Gastroesophageal sphincter (tissue), 4 donors: Measurements from ENCODE around the gene CCDC194. TPM values are rescaled to one million over a fixed set of nuclear protein-coding genes. Genes with fewer than 3 reads are reported as not detected.

Source experiments
- ATAC-seq: fragments of 150-250 bp; one replicate; pipeline ENCODE4 v1.9.1; 2016; ENCODE audit warnings: mild to moderate bottlenecking, moderate library complexity
- H3K27ac ChIP-seq, 4 donors: fragments of 200-600 bp; sonication (generic) in 3 of 4; 1 replicate in 3 of 4; 2 replicates in 1 of 4; pipeline ENCODE4 v1.5.1; 2016 to 2019
- H3K27me3 ChIP-seq: fragments of 200-600 bp; sonication (generic); one replicate; pipeline ENCODE4 v1.5.1; 2019
- H3K36me3 ChIP-seq, 2 donors: fragments of 200-600 bp; sonication (generic); one replicate each; pipeline ENCODE4 v1.5.1; 2019; ENCODE audit warnings: control low read depth in 1 of 2
- H3K4me1 ChIP-seq, 3 donors: fragments of 200-600 bp; sonication (generic); 1 replicate in 2 of 3; 2 replicates in 1 of 3; pipeline ENCODE4 v1.5.1; 2016 to 2019; ENCODE audit warnings: control low read depth in 2 of 3
- H3K4me3 ChIP-seq, 2 donors: fragments of 200-600 bp; sonication (generic); one replicate each; pipeline ENCODE4 v1.5.1; 2019; ENCODE audit warnings: mild to moderate bottlenecking in 1 of 2, moderate library complexity in 1 of 2
- H3K9me3 ChIP-seq, 3 donors: fragments of 200-600 bp; sonication (generic); one replicate each; pipeline ENCODE4 v1.5.1; 2017 to 2019; ENCODE audit warnings: control low read depth in 2 of 3
- CTCF ChIP-seq, 4 experiments: fragments of 200-600 bp in 2 of 4; fragments of 450-650 bp in 2 of 4; sonication (generic) in 1 of 4; IDR thresholded peaks; one replicate each; pipeline ENCODE4 v1.5.1; 2017 to 2019; ENCODE audit warnings: antibody characterized with exemption in 4 of 4, mild to moderate bottlenecking in 2 of 4, moderate library complexity in 2 of 4
- EP300 ChIP-seq: sonication (generic); formaldehyde crosslinking; IDR thresholded peaks from one replicate; pipeline ENCODE4 v1.6.1; 2017; ENCODE audit warnings: antibody characterized with exemption, mild to moderate bottlenecking
- POLR2A ChIP-seq, 2 donors: fragments of 450-650 bp; IDR thresholded peaks; one replicate each; pipeline ENCODE4 v1.6.1; 2017; ENCODE audit warnings: antibody characterized with exemption in 2 of 2, mild to moderate bottlenecking in 2 of 2, moderate library complexity in 1 of 2
- POLR2AphosphoS5 ChIP-seq: sonication (generic); formaldehyde crosslinking; IDR thresholded peaks from one replicate; pipeline ENCODE4 v1.6.1; 2017; ENCODE audit warnings: antibody characterized with exemption
- WGBS, 2 donors: methylation state at CpG; one replicate each; pipeline ENCODE4 v1.1.5; 2018; ENCODE audit warnings: low coverage in 1 of 2; 5-methylcytosine and 5-hydroxymethylcytosine counted together
- total RNA-seq, 4 donors: library from RNA; depleted of rRNA; stranded (reverse); fragments of >200 nt; gene quantifications; one replicate each; pipeline ENCODE4 v1.1.0, GENCODE V29; 2016

The CCDC194 gene
- total RNA-seq, 4 donors from 2014 or later: not detected

GRCh38 chr19:17341386-17341785 is 52.6 kb downstream of the CCDC194 start:
- no peaks in the 10 kb centered on the region for H3K9me3 ChIP-seq
- peaks cover 0 to 34% of the 10 kb centered on the region in 2 donors for H3K36me3 ChIP-seq
- no peaks in the 10 kb centered on the region for H3K27me3 ChIP-seq
- H3K4me1 ChIP-seq: peaks cover 0 to 24% (median 10%) of the 10 kb centered on the region in 3 donors
- TF ChIP-seq POLR2AphosphoS5 (no peak), CTCF (IDR thresholded peaks at IDR 0.05) (no peak), EP300 (no peak), POLR2A (IDR thresholded peaks at IDR 0.05) (no peak)
- no peak overlapping the region for H3K27ac ChIP-seq
- 57% methylated on average over 1 of the region's 15 CpGs; no CpG with 5 or more reads in 1 of the 2 donors for WGBS, 2 donors
- H3K4me3 ChIP-seq: no peak overlapping the region
- ATAC-seq: no peak

- TF ChIP-seq POLR2A (IDR thresholded peaks at IDR 0.05) (no peak), EP300 (no peak), POLR2AphosphoS5 (no peak), CTCF (IDR thresholded peaks at IDR 0.05) (no peak)
- Histone ChIP-seq H3K9me3 (no peaks in the 10 kb centered on the region), H3K4me1 (peaks cover 0 to 24% (median 10%) of the 10 kb centered on the region in 3 donors), H3K27me3 (no peaks in the 10 kb centered on the region), H3K27ac (no peak overlapping the region), H3K36me3 (peaks cover 0 to 34% of the 10 kb centered on the region in 2 donors), H3K4me3 (no peak overlapping the region)
- 49 to 86% methylated on average over 7 to 10 of the region's 17 CpGs for WGBS, 2 donors
- ATAC-seq: no peak
Observed at GRCh38 chr19:17340871-17341357, 53.1 kb downstream of the CCDC194 start.

Other genes starting within 250 kb of the CCDC194 start
- 10 to 100 TPM; 11.3 to 24.0 (median 17.9) TPM for gene USE1, start 178.8 kb downstream of the CCDC194 start, total RNA-seq
- 10 to 100 TPM in 1 of 4 donors, 1 to 10 TPM in 3; 3.5 to 15.1 (median 6.5) TPM for gene OCEL1, start 168.0 kb downstream of the CCDC194 start, total RNA-seq
- gene NR2F6, start 148.3 kb downstream of the CCDC194 start, total RNA-seq: 10 to 100 TPM; 33.9 to 71.9 (median 60.2) TPM
- 1 to 10 TPM; 4.6 to 9.6 (median 5.1) TPM for gene USHBP1, start 129.5 kb downstream of the CCDC194 start, total RNA-seq
- 10 to 100 TPM; 62.6 to 91.8 (median 81.9) TPM for gene BABAM1, start 126.8 kb downstream of the CCDC194 start, total RNA-seq
- under 1 TPM in 2 of 4 donors, not detected in 2; 0.39 to 0.81 TPM for gene ANKLE1, start 112.3 kb downstream of the CCDC194 start, total RNA-seq
- gene ABHD8, start 90.8 kb downstream of the CCDC194 start, total RNA-seq: 10 to 100 TPM; 13.2 to 34.4 (median 24.3) TPM
- 100 to 1,000 TPM in 3 of 4 donors, 10 to 100 TPM in 1; 95.0 to 175 (median 113) TPM for gene MRPL34, start 88.3 kb downstream of the CCDC194 start, total RNA-seq
- gene DDA1, start 84.6 kb downstream of the CCDC194 start, total RNA-seq: 10 to 100 TPM; 13.2 to 58.5 (median 19.9) TPM
- 1 to 10 TPM; 1.3 to 6.2 (median 4.2) TPM for gene ANO8, start 59.3 kb downstream of the CCDC194 start, total RNA-seq
- 10 to 100 TPM in 3 of 4 donors, 1 to 10 TPM in 1; 9.3 to 20.2 (median 15.6) TPM for gene GTPBP3, start 56.6 kb downstream of the CCDC194 start, total RNA-seq
- 100 to 1,000 TPM in 1 of 4 donors, 10 to 100 TPM in 3; 41.4 to 110 (median 67.9) TPM for gene PLVAP, start 16.9 kb downstream of the CCDC194 start, total RNA-seq
- gene BST2, start 11.4 kb upstream of the CCDC194 start, total RNA-seq: 100 to 1,000 TPM in 1 of 4 donors, 10 to 100 TPM in 3; 36.6 to 196 (median 40.7) TPM
- 10 to 100 TPM; 30.8 to 44.7 (median 37.7) TPM for gene MVB12A, start 25.9 kb upstream of the CCDC194 start, total RNA-seq
- gene TMEM221, start 54.5 kb upstream of the CCDC194 start, total RNA-seq: 1 to 10 TPM in 1 of 4 donors, under 1 TPM in 1, not detected in 2; 0.46 to 1.3 TPM
- not detected for gene NXNL1, start 66.7 kb upstream of the CCDC194 start, total RNA-seq
- gene SLC27A1, start 76.3 kb upstream of the CCDC194 start, total RNA-seq: 10 to 100 TPM; 17.1 to 21.3 (median 19.6) TPM
- gene PGLS, start 117.5 kb upstream of the CCDC194 start, total RNA-seq: 10 to 100 TPM; 35.0 to 48.7 (median 39.9) TPM
- 10 to 100 TPM; 54.7 to 78.9 (median 61.2) TPM for gene COLGALT1, start 161.5 kb upstream of the CCDC194 start, total RNA-seq